Vagina (tissue), 2 donors: ENCODE measurements around the gene KCNG1.

Experiments used
- POLR2A ChIP-seq, 2 donors: fragments of 450-650 bp; IDR thresholded peaks; one replicate each; pipeline ENCODE4 v1.6.1; 2017; ENCODE audit warnings: antibody characterized with exemption in 2 of 2, mild to moderate bottlenecking in 2 of 2, moderate library complexity in 2 of 2
- TF ChIP-seq, protein P1 (sequence below), 3 experiments: fragments of 450-650 bp in 2 of 3; fragments of 200-600 bp in 1 of 3; sonication (generic) in 1 of 3; IDR thresholded peaks; one replicate each; pipeline ENCODE4 v1.5.1; 2017 to 2019; ENCODE audit warnings: antibody characterized with exemption in 3 of 3, mild to moderate bottlenecking in 2 of 3, moderate library complexity in 2 of 3

DNA sequence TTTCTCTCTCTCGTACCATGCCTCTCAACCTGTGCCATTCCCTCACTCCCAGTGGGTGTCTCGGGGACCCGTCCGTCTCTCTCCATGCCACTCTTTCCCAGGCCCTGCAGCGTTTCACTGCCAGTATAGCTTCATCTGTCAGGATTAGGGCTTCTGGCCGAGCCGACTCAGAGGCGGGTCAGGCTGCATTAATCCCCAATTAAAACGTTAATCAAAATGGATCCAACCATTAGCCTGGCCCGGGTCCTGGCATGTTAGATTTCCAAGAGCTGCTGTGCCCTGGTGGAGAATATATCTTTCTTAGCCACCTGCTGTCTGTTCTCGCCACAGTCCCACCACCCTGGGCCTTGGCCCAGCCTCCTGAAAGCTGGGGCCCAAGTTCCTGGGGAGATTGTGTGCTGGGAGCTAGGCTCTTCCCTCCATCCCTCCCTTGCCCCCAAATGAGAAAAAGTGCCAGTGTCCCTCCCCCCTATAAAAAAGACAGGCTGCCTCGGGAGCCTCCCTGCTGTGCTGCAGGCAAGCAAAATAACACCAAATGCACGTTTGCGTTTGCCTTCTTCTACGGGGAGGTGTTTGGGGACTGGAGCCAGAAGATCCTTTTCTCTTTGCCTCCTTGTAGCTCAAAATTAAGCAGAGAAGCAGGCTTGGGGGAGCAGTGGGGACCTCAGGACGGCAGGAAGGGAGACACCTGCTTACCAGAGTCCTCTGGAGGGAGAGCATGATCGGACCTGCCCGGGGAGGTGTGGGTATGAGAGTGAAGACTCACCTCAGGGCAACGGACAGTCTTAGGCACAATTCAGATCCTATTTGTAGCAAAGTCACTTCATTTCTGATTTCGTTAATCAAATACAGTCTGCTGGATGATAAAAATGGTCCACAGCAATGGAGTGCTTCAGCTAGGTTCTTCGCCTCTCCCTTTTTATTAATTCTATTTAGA is 3.0 kb downstream of the KCNG1 start:
- TF ChIP-seq, protein P1, sequence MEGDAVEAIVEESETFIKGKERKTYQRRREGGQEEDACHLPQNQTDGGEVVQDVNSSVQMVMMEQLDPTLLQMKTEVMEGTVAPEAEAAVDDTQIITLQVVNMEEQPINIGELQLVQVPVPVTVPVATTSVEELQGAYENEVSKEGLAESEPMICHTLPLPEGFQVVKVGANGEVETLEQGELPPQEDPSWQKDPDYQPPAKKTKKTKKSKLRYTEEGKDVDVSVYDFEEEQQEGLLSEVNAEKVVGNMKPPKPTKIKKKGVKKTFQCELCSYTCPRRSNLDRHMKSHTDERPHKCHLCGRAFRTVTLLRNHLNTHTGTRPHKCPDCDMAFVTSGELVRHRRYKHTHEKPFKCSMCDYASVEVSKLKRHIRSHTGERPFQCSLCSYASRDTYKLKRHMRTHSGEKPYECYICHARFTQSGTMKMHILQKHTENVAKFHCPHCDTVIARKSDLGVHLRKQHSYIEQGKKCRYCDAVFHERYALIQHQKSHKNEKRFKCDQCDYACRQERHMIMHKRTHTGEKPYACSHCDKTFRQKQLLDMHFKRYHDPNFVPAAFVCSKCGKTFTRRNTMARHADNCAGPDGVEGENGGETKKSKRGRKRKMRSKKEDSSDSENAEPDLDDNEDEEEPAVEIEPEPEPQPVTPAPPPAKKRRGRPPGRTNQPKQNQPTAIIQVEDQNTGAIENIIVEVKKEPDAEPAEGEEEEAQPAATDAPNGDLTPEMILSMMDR (IDR thresholded peaks at IDR 0.05): no peak
- no peak for TF ChIP-seq POLR2A (IDR thresholded peaks at IDR 0.05)
